Spleen (tissue), 7 donors: Measurements from ENCODE around the gene MPP2.

Source experiments
- POLR2A ChIP-seq, 3 donors: fragments of 450-650 bp; IDR thresholded peaks; one replicate each; pipeline ENCODE4 v1.5.1; 2017; ENCODE audit warnings: antibody characterized with exemption in 3 of 3, mild to moderate bottlenecking in 1 of 3
- TF ChIP-seq, protein P1 (sequence below), 11 experiments: fragments of 200-600 bp in 7 of 11; fragments of 450-650 bp in 4 of 11; sonication (generic) in 4 of 11; IDR thresholded peaks in 8 of 11; conservative IDR thresholded peaks in 3 of 11; 1 replicate in 7 of 11; 2 replicates in 4 of 11; pipeline versions ENCODE4 v1.4.0 to v1.8.0; 2016 to 2021; ENCODE audit warnings: antibody characterized with exemption in 11 of 11, inconsistent platforms in 4 of 11, mild to moderate bottlenecking in 1 of 11
- donor health status: DM: no; HTN: no; CAD: no; lungs with moderate emphysema.
- donor health status: DM: no; HTN: no; CAD: no.
- donor health status: DM: no; HTN: no; CAD: no.

DNA sequence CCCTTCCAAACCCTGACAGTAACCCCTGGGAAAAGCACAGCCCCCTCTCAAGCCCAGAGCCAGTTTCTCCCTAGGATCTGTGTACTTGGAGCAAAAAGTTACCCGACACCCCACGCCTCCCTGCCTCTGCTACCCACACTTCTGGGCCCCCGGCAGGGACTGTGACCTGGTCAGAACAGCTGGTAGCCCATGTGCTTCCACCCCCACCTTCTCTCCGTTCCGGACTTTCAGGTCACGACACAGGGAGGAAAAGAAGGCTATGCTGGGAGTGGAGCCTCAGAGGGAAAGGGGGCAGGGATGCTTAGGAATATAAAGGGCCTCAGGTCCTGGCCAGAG, 28.6 kb upstream of the MPP2 start:
- TF ChIP-seq POLR2A (IDR thresholded peaks at IDR 0.05), result no peak
- TF ChIP-seq, protein P1, sequence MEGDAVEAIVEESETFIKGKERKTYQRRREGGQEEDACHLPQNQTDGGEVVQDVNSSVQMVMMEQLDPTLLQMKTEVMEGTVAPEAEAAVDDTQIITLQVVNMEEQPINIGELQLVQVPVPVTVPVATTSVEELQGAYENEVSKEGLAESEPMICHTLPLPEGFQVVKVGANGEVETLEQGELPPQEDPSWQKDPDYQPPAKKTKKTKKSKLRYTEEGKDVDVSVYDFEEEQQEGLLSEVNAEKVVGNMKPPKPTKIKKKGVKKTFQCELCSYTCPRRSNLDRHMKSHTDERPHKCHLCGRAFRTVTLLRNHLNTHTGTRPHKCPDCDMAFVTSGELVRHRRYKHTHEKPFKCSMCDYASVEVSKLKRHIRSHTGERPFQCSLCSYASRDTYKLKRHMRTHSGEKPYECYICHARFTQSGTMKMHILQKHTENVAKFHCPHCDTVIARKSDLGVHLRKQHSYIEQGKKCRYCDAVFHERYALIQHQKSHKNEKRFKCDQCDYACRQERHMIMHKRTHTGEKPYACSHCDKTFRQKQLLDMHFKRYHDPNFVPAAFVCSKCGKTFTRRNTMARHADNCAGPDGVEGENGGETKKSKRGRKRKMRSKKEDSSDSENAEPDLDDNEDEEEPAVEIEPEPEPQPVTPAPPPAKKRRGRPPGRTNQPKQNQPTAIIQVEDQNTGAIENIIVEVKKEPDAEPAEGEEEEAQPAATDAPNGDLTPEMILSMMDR (IDR thresholded peaks at IDR 0.05 in 8 of 11, conservative IDR thresholded peaks at IDR 0.05 in 3 of 11), result no peak
